ENCODE measurements around the gene PRKN. TPM values are rescaled to one million over a fixed set of nuclear protein-coding genes. Genes with fewer than 3 reads are reported as not detected.

Gene PRKN
- total RNA-seq, 1 donor from 2014 or later: 2.6 TPM

- intact Hi-C loops (cut with DNase I): no loop called here
- no peaks in the 10 kb centered on the region for H3K36me3 ChIP-seq
- no peak overlapping the region for H3K4me3 ChIP-seq
Observed at GRCh38 chr6:161584621-161585340, 1142.8 kb downstream of the PRKN start.

GRCh38 chr6:161584051-161584450 is 1143.5 kb downstream of the PRKN start:
- intact Hi-C loops (cut with DNase I): no loop called here
- DNase-seq (ENCODE audit: low spot score in 2 of 2): no peak
- TF ChIP-seq CTCF (IDR thresholded peaks at IDR 0.05): no peak
- H3K27ac ChIP-seq: no peak overlapping the region
- no peak overlapping the region for H3K4me3 ChIP-seq
- no peaks in the 10 kb centered on the region for H3K9me3 ChIP-seq
- H3K27me3 ChIP-seq: no peaks in the 10 kb centered on the region
- no peaks in the 10 kb centered on the region for H3K36me3 ChIP-seq
- H3K4me1 ChIP-seq: no peaks in the 10 kb centered on the region

More at GRCh38 chr6:161584621-161585340, 1142.8 kb downstream of the PRKN start:
- Histone ChIP-seq H3K27me3 (no peaks in the 10 kb centered on the region), H3K4me1 (no peaks in the 10 kb centered on the region), H3K27ac (no peak overlapping the region), H3K9me3 (no peaks in the 10 kb centered on the region)
- TF ChIP-seq CTCF (IDR thresholded peaks at IDR 0.05): no peak
- no peak for DNase-seq (ENCODE audit: low spot score in 2 of 2)

- Histone ChIP-seq H3K27me3 (no peaks in the 10 kb centered on the region), H3K27ac (no peak overlapping the region), H3K4me3 (no peak overlapping the region), H3K36me3 (no peaks in the 10 kb centered on the region), H3K9me3 (no peaks in the 10 kb centered on the region), H3K4me1 (no peaks in the 10 kb centered on the region)
- intact Hi-C loops (cut with DNase I): no loop called here
- TF ChIP-seq CTCF (IDR thresholded peaks at IDR 0.05): no peak
- DNase-seq (ENCODE audit: low spot score in 2 of 2): no peak
Observed at GRCh38 chr6:161583584-161583983, 1144.0 kb downstream of the PRKN start.

- Histone ChIP-seq H3K27me3 (no peaks in the 10 kb centered on the region), H3K36me3 (no peaks in the 10 kb centered on the region), H3K4me1 (no peaks in the 10 kb centered on the region), H3K4me3 (no peak overlapping the region), H3K9me3 (no peaks in the 10 kb centered on the region), H3K27ac (no peak overlapping the region)
- no peak for DNase-seq (ENCODE audit: low spot score in 2 of 2)
- no peak for TF ChIP-seq CTCF (IDR thresholded peaks at IDR 0.05)
- intact Hi-C loops (cut with DNase I): no loop called here
Observed at GRCh38 chr6:161578478-161578877, 1149.1 kb downstream of the PRKN start.

- no peak for DNase-seq (ENCODE audit: low spot score in 2 of 2)
- Histone ChIP-seq H3K4me3 (no peak overlapping the region), H3K9me3 (no peaks in the 10 kb centered on the region), H3K27ac (no peak overlapping the region), H3K27me3 (no peaks in the 10 kb centered on the region), H3K36me3 (no peaks in the 10 kb centered on the region), H3K4me1 (no peaks in the 10 kb centered on the region)
- no peak for TF ChIP-seq CTCF (IDR thresholded peaks at IDR 0.05)
- intact Hi-C loops (cut with DNase I): no loop called here
Observed at GRCh38 chr6:161575523-161576254, 1151.9 kb downstream of the PRKN start.
